ENCODE results near the gene M6PR. TPM values are rescaled to one million over a fixed set of nuclear protein-coding genes. Genes with fewer than 3 reads are reported as not detected.

Gene M6PR
- total RNA-seq, 4 donors from 2014 or later: 43.2 to 87.5 (median 67.2) TPM

DNA sequence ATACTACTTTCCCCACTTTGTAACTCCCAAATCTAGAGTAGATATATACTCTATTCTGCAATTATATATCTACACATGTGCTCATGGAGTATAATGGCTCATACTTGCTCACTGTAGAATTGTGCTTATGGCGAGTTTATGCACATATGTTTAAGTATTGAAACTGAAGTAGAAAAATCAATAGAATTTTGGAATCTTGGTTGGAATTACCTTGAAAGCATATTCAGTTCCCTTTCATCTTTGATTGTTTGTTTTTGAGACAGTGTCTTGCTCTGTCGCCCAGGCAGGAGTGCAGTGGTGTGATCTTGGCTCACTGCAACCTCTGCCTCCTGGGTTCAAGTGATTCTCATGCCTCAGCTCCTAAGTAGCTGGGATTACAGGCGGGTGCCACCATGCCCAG, 44.4 kb upstream of the M6PR start:
- no peaks in the 10 kb centered on the region for H3K9me3 ChIP-seq
- no peak overlapping the region for H3K27ac ChIP-seq
- no peaks in the 10 kb centered on the region for H3K4me1 ChIP-seq
- no peak overlapping the region for H3K4me3 ChIP-seq
- TF ChIP-seq POLR2AphosphoS5 (IDR thresholded peaks at IDR 0.05) (no peak), CTCF (IDR thresholded peaks at IDR 0.05) (no peak), POLR2A (IDR thresholded peaks at IDR 0.05) (no peak), EP300 (IDR thresholded peaks at IDR 0.05; ENCODE audit: low read depth) (no peak)
- no peaks in the 10 kb centered on the region for H3K27me3 ChIP-seq
- 84 to 91% methylated on average over 2 to 3 of the region's 3 CpGs for WGBS, 2 donors (ENCODE audit: low coverage in 1 of 2)
- DNase-seq: no peak
- in situ Hi-C loops (cut with MboI; ENCODE audit: low pct_ligation_motif_present in 1 of 4, low pct_unique_long_range_greater_than_20kb in 1 of 4, low sequenced_read_pairs in 3 of 4) (no loop called here), intact Hi-C loops (cut with DNase I; ENCODE audit: low total_unique reads) (no loop called here)
- no peaks in the 10 kb centered on the region for H3K36me3 ChIP-seq

- Histone ChIP-seq H3K27ac (peak overlapping the region in 1 of 4 donors; percentile 3), H3K4me1 (peaks cover 0 to 4% (median 0%) of the 10 kb centered on the region in 4 donors), H3K9me3 (no peaks in the 10 kb centered on the region), H3K27me3 (no peaks in the 10 kb centered on the region), H3K4me3 (no peak overlapping the region), H3K36me3 (no peaks in the 10 kb centered on the region)
- TF ChIP-seq CTCF (IDR thresholded peaks at IDR 0.05) (no peak), EP300 (IDR thresholded peaks at IDR 0.05; ENCODE audit: low read depth) (no peak), POLR2AphosphoS5 (IDR thresholded peaks at IDR 0.05) (no peak), POLR2A (IDR thresholded peaks at IDR 0.05) (no peak)
- no peak for DNase-seq
- intact Hi-C loops (cut with DNase I; ENCODE audit: low total_unique reads): no loop called here
- WGBS, 2 donors (ENCODE audit: low coverage in 1 of 2): 62 to 72% methylated on average over 6 of the region's 6 CpGs
- in situ Hi-C loops (cut with MboI; ENCODE audit: low pct_ligation_motif_present in 1 of 4, low pct_unique_long_range_greater_than_20kb in 1 of 4, low sequenced_read_pairs in 3 of 4): no loop called here
These were observed 42.2 kb upstream of the M6PR start for GRCh38 chr12:8991371-8992345.

- in situ Hi-C loops (cut with MboI; ENCODE audit: low pct_ligation_motif_present in 1 of 4, low pct_unique_long_range_greater_than_20kb in 1 of 4, low sequenced_read_pairs in 3 of 4): no loop called here
- no peaks in the 10 kb centered on the region for H3K27me3 ChIP-seq
These were observed 40.0 kb upstream of the M6PR start, which contains the start of gene KLRG1 for GRCh38 chr12:8989413-8989812. Gene KLRG1 (plus strand): TSS chr12:8989546. CDS start chr12:8989636, 90 bp downstream.

More at GRCh38 chr12:8989413-8989812, 40.0 kb upstream of the M6PR start, which contains the start of gene KLRG1:
- Histone ChIP-seq H3K36me3 (no peaks in the 10 kb centered on the region), H3K9me3 (no peaks in the 10 kb centered on the region), H3K4me1 (peaks cover 0 to 4% (median 0%) of the 10 kb centered on the region in 4 donors), H3K27ac (no peak within 1 kb of the TSS), H3K4me3 (no peak within 1 kb of the TSS)
- no peak for DNase-seq
- TF ChIP-seq POLR2A (IDR thresholded peaks at IDR 0.05) (no peak), EP300 (IDR thresholded peaks at IDR 0.05; ENCODE audit: low read depth) (no peak), POLR2AphosphoS5 (IDR thresholded peaks at IDR 0.05) (no peak), CTCF (IDR thresholded peaks at IDR 0.05) (no peak)
- intact Hi-C loops (cut with DNase I; ENCODE audit: low total_unique reads): no loop called here
- WGBS, 2 donors (ENCODE audit: low coverage in 1 of 2): 60 to 75% methylated on average over 1 to 2 of the region's 2 CpGs
